Nucleus accumbens (tissue), 56 donors: Measurements from ENCODE around the gene PINLYP.
"Not testable (repeated sequence)": the region's sequence is repeated elsewhere in the genome, so short reads cannot be mapped to it uniquely, and the experiment has no call there.

Experiments used
- DNase-seq, 56 donors: peaks; one replicate each; lab custom pipeline; 2025; lab: John Stamatoyannopoulos, UW

Gene PINLYP

DNA sequence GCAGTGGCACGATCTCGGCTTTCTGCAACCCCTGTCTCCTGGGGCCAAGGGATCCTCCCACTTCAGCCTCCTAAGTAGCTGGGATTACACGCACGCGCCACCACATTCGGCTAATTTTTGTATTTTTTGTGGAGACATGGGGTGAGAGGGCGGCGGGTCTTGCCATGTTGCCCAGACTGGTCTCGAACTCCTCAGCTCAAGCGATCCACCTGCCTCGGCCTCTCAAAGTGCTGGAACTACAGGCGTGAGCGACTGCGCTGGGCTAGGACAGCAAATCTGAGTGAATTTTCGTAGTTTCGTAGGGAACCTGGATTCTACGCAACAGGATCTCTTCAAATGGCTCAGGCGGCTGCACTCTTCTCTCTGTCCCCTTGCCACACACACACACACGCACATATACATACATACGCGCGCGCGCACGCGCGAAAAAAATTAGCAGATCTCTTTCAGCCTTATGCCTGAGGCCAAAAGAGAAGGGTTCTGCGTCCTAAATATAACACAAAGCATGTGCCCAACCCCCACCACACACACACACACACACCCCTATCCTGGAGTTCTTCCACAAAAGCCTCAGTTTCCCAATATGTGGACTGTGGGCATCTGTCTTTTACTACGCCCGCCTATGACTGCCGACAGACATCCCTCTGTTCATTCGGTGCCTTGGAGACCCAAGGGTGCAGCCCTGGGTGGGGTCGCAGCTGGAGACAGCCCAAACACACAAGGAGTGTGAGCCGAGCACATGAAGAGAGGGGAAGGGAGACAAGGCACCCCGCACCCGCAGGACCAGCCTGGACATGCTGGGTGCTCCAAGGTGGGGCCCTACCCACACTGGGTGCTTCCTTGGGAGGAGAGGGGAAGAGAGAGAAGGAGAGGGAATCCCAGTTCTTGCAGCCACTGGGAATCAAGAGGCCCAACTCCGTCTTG is 616 bp downstream of the PINLYP start:
- peak in 3 of 56 donors; percentile 30 to 50 (median 49) for DNase-seq

DNA sequence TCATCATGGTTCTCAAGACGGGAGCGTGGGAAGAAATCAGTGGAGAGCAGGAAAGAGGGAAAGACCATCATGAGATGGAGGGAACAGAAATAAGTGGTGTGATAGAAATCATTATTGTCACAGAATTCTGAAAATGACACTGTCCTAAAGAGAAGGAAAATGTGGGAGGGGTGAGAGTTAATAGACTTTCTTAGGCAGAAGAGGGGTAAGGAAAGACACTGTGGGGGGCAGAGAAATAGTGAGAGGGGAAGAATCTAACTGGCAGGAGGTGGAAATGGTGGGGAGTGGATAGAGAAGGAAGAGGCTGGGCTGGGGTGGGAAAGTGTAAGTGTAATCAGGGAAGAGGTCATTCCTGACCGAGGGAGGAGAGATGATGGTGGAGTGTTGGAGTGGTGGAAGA is 3.2 kb downstream of the PINLYP start:
- no peak for DNase-seq

DNA sequence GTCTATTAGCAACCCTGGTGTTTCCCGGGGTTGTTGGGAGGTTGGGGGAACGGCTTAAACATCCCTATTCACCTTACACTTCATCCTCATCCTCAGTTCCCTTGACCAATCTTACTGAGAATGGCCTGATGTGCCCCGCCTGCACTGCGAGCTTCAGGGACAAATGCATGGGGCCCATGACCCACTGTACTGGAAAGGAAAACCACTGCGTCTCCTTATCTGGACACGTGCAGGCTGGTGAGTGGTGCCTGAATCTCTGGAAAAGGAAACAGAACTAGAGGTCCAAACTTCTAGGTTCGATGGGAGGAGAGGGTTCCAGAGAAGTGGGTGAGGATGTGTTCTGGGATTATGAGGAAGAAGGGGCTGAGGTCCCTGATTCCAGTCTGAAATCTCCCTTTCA is 5.9 kb downstream of the PINLYP start:
- DNase-seq: no peak

DNA sequence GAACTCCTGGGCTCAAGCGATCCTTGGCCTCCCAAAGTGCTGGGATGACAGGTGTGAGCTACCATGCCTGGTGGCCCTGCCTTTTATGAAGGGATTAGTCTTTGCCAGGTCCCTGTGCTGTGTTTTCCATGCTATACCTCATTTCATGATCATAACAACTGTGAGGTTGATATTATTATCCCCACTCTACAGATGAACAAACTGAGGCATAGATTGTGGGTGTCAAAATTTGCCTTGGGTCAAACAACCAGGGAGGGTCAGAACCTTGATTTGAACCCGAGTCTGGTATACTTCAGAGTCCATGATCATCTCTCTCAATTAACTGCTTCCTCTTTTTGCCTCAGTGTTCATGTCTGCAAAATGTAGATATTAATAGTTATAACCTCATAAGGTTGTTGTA is 6.9 kb downstream of the PINLYP start:
- no peak for DNase-seq

DNA sequence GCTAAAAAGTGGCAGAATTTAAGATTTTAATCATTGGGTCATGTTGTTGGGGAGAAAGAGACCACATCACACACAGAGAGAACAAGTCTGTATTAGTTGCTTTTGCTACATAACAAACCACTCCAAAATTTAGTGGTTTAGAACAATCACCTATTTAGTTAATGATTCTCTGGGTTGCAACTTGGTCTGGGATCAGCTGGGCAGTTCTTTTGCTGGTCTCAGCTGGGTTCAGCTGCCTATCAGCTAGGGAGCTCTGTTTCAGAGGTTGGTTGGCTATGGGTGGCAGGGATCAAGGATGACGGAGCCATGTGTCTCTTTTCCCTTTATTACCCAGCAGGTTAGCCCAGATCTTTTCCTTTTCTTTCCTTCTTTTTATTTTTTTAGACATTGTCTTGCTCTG is 8.9 kb downstream of the PINLYP start:
- DNase-seq: no peak

DNA sequence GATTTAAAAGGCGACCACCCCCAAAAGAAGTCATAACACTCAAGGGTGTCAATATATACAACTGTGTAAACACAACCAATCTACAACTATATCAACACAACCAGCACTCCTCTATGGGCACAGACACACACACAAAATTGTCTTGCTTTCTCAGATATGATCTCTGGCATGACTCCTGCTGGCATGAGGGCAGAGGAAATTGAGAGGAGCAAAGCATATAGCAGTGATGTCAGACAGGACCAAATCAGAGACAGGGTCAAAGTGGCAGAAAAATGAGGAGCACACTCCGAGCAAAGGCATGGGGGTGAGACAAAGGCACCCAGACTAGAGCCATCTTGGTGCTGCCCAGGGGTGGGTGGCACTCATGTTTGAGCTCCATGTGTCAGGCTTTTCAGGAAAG is 10.7 kb downstream of the PINLYP start:
- DNase-seq: no peak

DNA sequence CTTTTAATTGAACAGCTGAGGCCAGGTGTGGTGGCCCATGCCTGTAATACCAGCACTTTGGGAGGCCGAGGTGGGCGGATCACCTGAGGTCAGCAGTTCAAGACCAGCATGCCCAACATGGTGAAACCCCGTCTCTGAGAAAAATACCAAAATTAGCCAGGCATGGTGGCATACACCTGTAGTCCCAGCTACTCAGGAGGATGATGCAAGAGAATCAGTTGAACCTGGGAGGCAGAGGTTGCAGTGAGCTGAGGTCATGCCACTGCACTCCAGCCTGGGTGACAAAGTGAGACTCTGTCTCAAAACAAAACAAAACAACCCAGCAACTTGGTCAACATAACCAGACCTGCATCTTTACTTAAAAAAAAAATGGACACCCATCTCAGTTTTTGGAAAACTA is 11.4 kb downstream of the PINLYP start:
- DNase-seq: not testable (repeated sequence)

DNA sequence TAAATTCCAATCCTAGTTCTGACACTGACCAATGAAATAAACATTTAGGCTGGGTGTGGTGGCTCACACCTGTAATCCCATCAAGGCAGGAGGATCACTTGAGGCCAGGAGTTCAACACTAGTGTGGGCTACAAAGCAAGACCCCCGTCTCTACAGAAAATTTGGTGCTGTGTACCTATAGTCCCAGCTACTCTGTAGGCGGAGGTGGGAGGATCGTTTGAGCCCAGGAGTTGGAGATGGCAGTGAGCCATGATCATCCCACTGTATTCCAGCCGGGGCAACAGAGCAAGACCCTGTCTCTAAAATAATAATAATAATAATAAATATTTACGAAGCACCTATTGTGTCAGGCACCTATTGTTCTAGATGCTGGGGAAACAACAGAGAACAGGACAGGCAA is 13.7 kb downstream of the PINLYP start:
- DNase-seq: no peak

DNA sequence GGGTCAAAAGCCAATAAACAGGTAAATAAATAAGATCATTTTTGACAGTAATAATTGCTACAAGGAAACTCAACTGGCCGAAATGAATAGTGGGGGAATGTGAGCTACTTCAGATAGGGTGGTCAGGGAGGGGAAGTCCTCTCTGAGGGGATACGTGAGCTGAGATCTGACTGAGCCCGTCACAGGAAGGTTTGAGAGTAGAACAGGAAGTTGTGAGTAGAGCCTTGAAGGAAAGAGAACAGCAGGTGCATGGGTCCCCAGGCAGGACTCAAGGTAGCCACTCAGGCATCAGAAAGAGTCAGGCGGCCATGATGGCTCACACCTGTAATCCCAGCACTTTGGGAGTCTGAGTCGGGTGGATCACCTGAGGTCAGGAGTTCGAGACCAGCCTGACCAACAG is 14.1 kb downstream of the PINLYP start:
- no peak for DNase-seq

DNA sequence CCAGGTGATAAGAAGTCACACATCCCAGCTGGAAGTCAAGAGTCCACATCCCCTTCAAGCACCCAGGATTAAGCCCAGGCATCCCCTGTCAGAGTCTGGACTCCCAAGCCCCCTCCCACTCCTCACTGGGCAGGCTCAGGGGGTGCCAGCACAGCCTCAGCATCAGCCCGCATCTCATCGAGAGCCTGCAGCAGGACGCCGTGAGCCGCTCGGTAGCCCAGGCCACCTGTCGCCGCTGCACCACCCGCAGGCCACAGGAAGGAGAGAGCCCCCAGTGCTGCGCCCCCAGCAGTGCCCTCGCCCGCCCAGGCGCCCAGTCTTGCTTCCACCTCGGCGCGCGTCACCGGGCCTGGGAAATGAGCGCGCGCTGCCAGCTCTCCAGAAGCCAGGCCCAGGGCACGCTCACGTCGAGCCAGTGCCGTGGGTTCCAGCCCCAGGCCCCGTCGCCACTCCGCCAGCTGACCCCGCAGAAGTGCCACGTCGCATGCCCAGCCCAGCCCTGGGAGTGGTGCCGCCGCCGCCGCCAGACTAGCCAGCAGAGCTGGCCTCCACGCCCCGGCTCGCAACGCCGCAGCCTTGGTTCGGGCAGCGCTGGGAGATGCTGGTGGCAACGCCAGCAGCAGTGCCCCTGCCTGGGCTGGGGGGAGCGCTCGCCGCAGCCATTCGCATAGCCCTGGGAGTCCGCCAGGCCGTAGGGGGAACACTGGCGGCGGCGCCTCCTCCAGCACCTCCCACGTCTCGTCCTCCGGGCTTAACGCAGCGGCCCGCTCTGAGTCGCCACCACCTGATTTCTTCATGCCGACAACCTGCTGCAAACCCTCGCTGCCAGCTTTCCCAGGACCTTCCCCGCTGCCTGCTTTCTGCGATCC is 16.5 kb downstream of the PINLYP start:
- DNase-seq: no peak

DNA sequence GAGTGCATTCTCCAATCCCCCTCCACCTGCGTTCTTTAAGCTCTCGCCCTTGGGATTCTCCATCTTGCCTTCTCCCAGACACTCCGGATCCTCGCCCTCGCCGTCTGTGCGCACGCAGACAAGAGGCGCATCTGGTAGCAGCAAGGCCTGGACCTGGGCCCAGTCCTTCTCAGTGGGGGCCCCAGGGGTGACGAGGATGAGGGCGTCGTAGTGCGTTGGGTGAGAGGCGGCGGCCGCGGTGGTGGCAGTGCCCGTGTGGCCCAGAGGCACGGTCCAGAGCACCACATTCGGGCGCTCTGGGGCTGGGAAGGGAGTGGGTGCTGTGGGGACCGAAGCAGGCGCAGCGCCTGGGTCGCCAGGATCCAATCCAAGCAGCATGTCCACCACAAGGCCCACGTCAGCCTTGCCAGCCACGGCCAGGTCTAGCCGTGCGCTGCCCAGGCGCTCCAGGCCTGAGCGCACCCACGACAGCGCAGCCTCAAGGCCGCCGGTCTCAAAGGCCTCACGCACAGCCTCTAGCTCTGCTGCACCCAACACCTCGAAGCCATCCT is 17.3 kb downstream of the PINLYP start:
- DNase-seq: no peak

DNA sequence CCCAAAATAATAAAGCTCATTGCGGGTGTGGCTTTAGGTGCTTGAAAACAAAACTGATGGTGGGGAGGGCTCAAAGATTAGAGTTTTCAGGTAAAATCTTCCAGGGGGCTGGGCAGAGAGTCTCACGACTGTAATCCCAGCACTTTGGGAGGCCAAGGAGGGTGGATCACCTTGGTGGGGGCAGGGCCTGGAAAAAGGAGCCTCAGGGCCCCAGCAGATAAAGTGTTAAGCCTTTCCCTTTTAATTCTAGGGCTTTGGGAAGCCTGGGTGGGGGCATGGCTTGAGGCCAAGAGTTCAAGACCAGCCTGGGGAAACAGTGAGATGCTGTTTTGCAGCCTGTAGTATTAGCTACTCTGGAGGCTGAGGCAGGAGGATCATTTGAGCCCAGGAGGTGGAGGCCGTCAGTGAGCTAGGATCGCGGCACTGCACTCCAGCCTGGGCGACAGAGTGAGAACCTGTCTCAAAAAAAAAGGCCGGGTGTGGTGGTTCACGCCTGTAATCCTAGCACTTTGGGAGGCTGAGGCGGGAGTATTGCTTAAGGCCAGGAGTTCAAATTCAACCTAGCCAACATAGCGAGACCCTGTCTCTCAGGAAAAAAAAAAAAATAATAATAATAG is 18.6 kb downstream of the PINLYP start:
- no peak for DNase-seq

DNA sequence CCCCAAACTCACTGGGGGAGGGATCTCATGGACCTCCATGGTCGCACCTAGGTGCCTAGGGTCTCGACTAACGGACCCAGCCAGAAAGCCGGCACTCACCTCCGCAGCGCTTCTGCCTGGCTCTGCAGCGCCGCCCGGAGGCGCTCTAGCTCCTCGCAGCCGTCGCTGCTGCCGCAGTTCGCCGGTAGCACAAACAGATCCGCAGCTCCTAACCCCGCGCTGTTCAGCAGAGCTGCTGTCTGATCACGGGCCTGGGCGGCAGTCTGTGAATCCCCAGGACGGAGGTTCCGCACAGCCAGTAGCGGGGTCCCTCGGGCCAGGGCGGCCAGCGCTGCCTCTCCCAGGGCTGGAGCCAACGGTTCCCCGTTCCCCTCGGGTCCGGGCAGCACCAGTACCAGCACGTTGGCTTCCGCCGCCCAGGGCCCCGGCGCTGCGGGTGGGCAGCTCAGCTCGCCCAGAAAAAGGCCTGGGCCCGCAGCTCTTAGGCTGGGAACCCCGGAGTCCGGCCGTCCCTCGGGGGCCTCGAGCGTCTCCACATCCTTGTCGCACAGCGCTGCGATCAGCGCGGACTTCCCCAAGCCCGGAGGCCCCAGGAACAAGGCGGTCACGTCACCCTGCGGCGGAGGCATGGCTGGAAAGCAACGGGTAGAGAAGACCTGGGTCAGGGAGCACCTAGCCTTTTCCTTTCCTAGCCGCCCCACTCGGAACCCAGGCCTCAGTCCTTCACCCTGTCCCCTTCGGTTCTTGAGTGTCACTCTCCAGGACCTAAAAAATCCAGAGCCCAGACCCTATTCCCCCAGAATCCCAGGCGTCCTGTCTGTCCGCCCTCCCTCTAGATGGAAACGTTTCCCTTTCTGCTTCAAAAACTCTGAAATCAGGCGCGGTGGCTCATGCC is 19.4 kb downstream of the PINLYP start:
- DNase-seq: peak in 29 of 56 donors; percentile 7 to 53 (median 28)

DNA sequence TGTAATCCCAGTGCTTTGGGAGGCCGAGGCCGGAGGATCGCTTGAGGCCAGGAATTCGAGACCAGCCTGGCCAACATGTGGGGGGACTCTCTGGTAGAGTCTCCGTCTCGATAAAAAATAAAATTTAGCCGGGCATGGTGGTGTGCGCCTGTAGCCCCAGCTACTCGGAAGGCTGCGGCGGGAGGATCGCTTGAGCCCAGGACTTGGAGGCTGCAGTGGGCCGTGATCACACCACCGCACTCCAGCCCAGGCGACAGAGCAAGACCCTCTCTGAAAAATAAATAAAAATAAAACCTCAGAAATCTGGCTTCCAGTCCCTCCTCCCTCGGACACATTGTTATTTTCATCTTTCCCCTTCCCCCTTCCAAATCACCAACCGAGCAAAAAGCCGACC is 20.0 kb downstream of the PINLYP start:
- peak in 4 of 56 donors; percentile 45 to 60 (median 50) for DNase-seq

DNA sequence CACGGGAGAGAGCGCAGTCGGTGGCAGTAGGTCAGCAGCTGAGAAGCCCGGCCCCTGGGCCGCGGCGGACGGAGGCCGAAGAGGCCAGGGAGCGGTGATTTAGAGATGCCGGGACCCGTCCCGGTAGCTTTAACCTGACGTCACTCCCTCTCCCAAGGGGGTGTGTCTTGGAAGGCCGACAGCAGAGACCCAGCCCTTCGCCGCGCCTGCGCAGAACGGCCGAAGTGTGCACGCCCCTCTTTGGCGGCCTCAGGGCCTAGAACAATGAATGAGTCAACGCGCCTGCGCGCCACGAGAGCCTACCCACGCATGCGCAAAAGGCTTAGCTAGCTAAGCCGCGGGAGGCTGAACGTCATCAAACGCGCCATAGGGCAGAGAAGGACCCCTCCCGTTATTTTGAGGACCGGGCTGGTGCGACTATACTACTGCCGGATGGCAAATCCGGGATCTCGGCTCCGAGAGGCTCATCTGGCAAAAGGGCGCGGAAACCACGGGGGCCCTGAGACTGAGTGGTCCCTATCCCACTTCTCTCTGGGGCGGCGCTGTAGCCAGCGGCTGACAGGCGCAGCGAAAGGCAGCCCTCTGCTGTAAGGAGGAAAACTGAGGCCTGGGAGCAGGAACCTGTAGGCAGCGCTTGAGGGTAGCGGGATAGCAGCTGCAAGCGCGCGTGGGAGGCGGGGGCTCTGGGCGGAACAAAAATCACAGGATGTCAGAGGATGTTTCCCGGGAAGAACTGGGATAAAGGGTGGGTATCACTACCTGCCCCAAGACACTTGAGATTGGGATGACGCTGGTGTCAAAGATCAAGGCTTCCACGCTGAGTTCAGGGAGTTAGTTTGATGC is 20.6 kb downstream of the PINLYP start, which contains the start of the genes IRGQ and ZNF576:
Gene IRGQ, minus strand, starts transcription at position 136 of the 843 bp plus-strand sequence. CDS start 796 bp downstream, outside the sequence.
Gene ZNF576, plus strand, starts transcription at position 597 of the 843 bp plus-strand sequence. CDS start 514 bp downstream, outside the sequence.
- DNase-seq: peak; percentile 93 to 100 (median 99)

DNA sequence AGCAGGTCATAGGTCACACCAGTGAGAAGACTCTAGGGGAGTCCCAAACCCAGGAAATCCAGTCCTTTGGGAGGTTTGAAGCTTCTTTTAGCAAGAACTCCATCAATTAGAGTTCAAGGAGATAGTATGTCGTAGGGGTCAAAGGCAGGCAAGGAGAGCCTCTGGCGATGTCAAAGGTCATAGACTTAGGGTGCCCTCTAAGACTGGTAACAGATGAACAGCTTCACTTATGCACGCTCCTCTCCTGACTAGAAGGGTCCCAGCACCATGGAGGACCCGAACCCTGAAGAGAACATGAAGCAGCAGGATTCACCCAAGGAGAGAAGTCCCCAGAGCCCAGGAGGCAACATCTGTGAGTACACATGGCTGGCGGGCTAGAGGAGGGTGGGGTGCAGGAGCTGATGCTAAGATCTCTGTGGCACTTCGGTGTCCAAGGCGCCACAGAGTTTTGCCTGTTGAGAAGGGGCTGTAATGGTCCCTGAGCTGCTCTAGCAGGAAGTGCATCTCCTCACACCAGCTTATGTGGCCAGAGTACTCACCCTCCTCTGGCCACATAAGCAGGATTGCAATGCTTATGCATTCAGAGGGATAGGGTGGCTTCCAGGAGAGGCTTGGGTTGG is 21.4 kb downstream of the PINLYP start:
- DNase-seq: no peak

DNA sequence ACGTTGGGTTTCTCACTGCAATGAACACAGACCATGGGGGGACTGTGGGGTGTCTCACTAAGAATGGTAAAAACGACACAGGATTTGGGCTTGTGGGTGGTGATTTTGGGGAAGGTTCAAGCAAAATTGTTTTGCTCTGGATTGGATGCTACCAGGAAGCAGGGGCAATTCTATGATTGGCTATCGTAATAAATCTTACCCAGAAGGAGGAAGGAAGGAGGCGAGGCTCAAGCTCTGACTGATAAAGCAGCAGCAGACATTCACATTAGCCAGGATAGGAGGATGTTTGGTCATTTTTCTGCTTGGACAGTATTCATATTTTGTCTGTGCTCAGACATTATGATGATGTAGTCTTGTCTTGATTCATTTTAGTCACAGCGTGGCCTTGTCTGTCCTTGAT is 22.3 kb downstream of the PINLYP start:
- DNase-seq: peak in 1 of 56 donors; percentile 14
